ENCODE data around the gene C10orf88.

GRCh38 chr10:122998360-122998917 is 44.4 kb upstream of the C10orf88 start:
- no peak for TF ChIP-seq JUNB (CRISPR knock-in tag; conservative IDR thresholded peaks at IDR 0.05)
- TF ChIP-seq POLR2G (IDR thresholded peaks at IDR 0.05; ENCODE audit: low read depth, low read length), result no peak
